ENCODE data around the gene EVC2.

DNA sequence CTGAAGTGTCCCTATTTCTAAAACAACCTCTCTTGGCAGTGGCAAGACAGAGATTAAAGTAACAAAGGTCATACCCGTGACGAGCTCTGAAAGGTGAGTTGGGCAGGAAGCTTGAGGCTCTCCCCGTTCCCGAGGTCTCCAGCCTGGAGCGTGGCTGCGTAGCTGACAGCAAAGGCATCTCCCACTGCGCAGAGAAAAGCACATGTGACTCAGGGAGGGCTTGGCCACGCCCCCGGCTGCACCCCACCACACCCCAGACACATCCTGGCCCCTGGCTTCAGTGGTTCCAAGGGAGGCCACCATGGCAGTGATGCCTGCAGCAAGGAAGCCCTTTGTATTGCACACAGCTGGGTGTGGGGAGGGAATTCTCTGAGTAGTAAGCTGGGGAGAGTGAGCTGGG lies 23.1 kb downstream of the EVC2 start:
- no peak for TF ChIP-seq CTCF (IDR thresholded peaks at IDR 0.05)
- no peak for TF ChIP-seq TCF7L2 (IDR thresholded peaks at IDR 0.05; ENCODE audit: low read depth, low read length)
- TF ChIP-seq POLR2AphosphoS5 (IDR thresholded peaks at IDR 0.05; ENCODE audit: low read depth, low read length) = no peak
- TF ChIP-seq REST (IDR thresholded peaks at IDR 0.05; ENCODE audit: insufficient read depth in 1 of 2, low read depth in 2 of 2, low read length in 1 of 2) = no peak
- no peak for TF ChIP-seq SIN3A (IDR thresholded peaks at IDR 0.05; ENCODE audit: borderline replicate concordance, insufficient read depth, low read depth, low read length)
